Fibroblast of skin of abdomen (primary cell): ENCODE data around the gene YOD1.
A peak's percentile ranks its signal among the peaks of the same experiment; 100 is the strongest.

Source experiments
- DNase-seq: peaks from one replicate; pipeline ENCODE4 v3.0.0-alpha.2; 2013

YOD1 gene

GRCh38 chr1:207072233-207072632 lies 21.2 kb upstream of the YOD1 start:
- no peak for DNase-seq

GRCh38 chr1:207071426-207071825 lies 20.4 kb upstream of the YOD1 start:
- DNase-seq, result no peak

- no peak for DNase-seq
Observed at GRCh38 chr1:207070811-207071210, 19.8 kb upstream of the YOD1 start.

- DNase-seq, result no peak
Observed at GRCh38 chr1:207069858-207070506, 19.0 kb upstream of the YOD1 start.

- no peak for DNase-seq
Observed at GRCh38 chr1:207069061-207069460, 18.1 kb upstream of the YOD1 start.

- no peak for DNase-seq
Observed at GRCh38 chr1:207067665-207068064, 16.7 kb upstream of the YOD1 start.

GRCh38 chr1:207067185-207067584 lies 16.2 kb upstream of the YOD1 start:
- no peak for DNase-seq

GRCh38 chr1:207064561-207064960 lies 13.6 kb upstream of the YOD1 start:
- no peak for DNase-seq

GRCh38 chr1:207063014-207063413 lies 12.0 kb upstream of the YOD1 start:
- no peak for DNase-seq

GRCh38 chr1:207062058-207062457 lies 11.1 kb upstream of the YOD1 start:
- no peak for DNase-seq

- DNase-seq, result no peak
Observed at GRCh38 chr1:207060596-207060995, 9.6 kb upstream of the YOD1 start.

GRCh38 chr1:207059881-207060280 lies 8.9 kb upstream of the YOD1 start:
- DNase-seq, result no peak

- no peak for DNase-seq
Observed at GRCh38 chr1:207058878-207059867, 8.2 kb upstream of the YOD1 start.

- DNase-seq, result no peak
Observed at GRCh38 chr1:207058252-207058651, 7.2 kb upstream of the YOD1 start.

GRCh38 chr1:207056673-207057072 lies 5.7 kb upstream of the YOD1 start:
- DNase-seq, result no peak

GRCh38 chr1:207055386-207056001 lies 4.5 kb upstream of the YOD1 start:
- DNase-seq, result no peak

- no peak for DNase-seq
Observed at GRCh38 chr1:207054491-207054890, 3.5 kb upstream of the YOD1 start.

- peak; percentile 93 for DNase-seq
Observed at GRCh38 chr1:207052911-207053769, 2.1 kb upstream of the YOD1 start, which contains the start of gene PFKFB2. Gene PFKFB2, plus strand, starts transcription at chr1:207053275. Its CDS starts 1,443 bp downstream, at chr1:207054718.

GRCh38 chr1:207050480-207051190 lies 373 bp downstream of the YOD1 start:
- DNase-seq, result peak; percentile 92

- DNase-seq, result no peak
Observed at GRCh38 chr1:207049974-207050391, 1.0 kb downstream of the YOD1 start.

- DNase-seq, result no peak
Observed at GRCh38 chr1:207049514-207049913, 1.5 kb downstream of the YOD1 start.

- DNase-seq, result no peak
Observed at GRCh38 chr1:207049054-207049453, 2.0 kb downstream of the YOD1 start.
